HG03159 (cell line): Measurements from ENCODE around the gene AMN1.

Experiments used
- ATAC-seq: cut with Tn5 transposase; IDR thresholded peaks from one replicate; pipeline ENCODE4 v1.9.1; 2021; ENCODE audit warnings: mild to moderate bottlenecking, moderate library complexity; ENCODE audit not compliant: unreplicated experiment

AMN1 gene

DNA sequence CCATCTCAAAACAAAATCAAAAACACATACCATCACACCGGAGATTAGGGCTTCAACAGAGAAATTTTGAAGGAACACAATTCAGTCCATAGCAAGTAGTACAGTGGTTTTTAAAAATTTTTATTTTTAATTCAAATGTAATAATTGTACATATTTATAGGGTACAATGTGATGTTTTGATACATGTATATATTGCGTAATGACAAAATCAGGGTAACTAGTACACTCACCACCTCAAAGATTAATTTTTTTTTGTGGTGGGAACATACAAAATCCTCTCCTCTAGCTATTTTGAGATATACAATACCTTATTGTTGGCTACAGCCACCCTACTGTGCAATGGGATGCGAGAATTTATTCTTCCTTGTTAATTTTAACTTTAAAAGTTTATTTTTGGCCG lies 95.4 kb downstream of the AMN1 start:
- ATAC-seq, result no peak

DNA sequence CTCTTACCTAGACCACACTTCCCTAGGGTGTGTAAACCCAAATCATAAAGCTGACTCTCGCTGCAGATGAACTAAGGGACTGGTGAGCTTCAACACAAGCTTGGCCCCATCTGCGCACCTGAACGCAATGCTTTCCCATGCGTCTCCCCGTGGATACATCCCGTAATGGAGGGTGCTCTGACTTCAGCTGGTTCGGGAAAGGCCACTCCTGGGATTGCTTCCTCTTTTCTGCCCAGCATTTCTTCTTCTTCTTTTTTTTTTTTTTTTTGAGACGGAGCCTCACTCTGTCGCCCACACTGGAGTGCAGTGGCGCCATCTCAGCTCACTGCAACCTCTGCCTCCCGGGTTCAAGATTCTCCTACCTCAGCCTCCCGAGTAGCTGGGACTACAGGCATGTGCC lies 97.0 kb downstream of the AMN1 start:
- no peak for ATAC-seq

DNA sequence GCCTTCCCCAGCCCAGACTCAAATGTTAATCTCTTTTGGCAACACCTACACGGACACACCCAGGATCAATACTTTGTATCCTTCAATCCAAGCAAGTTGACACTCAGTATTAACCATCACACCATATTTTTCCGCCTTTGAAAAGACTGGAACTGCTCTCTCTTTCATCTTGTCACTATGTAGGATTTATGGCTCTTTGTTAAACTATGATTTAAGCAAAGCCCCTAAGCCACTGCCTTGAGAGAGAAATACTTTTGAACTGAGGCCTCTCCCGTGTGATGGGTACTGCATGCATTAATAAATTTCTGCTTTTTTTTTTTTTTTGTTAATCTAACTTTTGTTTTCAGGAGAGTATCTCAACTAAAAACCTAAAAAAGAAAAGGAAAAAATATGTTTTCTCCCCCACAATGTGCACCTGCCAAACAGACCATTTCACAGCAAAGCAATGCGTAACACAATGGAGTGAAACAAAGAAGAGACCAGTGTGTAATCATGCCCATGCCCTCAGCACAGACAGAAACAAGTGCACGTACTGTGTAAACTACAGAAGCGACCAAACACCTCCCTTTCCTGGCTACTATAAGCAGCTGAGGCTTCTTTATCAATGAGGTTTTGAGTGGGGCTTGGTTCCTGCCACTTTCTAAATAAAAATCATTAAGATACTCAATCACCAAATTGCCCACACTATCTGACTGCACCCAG lies 97.6 kb downstream of the AMN1 start:
- ATAC-seq, result no peak

DNA sequence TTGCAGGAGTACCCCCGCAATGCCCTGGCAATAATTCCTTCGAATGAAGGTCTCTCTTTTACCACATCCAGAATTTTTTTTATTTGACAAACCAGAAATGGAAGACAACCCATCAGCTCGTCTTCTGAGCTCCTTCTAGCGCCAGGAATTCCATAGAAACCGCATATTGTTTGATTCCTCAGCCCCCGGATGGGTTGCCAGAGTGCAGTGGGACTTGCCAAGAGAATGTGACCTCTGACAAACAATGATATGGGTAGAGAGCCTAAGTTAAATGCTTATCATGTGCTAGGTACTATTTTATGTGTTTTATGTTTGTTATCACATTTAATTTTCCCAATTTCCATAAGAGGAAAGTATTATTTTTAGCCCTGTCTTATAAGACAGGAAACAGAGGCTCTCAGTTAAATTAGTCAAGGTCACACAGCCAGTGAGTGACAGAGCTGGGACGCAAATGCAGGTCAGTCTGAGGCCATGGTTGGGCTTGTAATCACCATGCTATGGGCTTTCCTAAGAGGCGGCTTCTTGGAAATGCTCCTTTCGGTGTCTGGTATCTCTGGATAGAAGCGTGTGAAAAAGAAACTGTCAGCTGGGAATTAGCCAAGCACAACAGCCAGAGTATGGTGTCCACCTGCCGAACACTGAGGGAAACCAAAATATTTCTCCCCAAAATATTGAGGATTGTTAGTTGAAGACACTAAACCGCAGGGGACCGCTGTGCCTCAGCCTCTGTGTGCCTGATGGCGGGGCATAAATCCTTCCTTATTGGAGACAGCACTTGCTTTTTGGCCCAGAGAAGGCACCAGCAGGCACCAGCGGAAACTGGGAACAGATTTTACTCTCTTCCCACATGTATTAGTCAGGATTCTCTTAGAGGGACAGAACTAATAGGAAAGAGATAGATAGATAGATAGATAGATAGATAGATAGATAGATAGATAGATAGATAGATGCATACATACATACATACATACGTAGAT lies 98.8 kb downstream of the AMN1 start:
- ATAC-seq, result no peak

DNA sequence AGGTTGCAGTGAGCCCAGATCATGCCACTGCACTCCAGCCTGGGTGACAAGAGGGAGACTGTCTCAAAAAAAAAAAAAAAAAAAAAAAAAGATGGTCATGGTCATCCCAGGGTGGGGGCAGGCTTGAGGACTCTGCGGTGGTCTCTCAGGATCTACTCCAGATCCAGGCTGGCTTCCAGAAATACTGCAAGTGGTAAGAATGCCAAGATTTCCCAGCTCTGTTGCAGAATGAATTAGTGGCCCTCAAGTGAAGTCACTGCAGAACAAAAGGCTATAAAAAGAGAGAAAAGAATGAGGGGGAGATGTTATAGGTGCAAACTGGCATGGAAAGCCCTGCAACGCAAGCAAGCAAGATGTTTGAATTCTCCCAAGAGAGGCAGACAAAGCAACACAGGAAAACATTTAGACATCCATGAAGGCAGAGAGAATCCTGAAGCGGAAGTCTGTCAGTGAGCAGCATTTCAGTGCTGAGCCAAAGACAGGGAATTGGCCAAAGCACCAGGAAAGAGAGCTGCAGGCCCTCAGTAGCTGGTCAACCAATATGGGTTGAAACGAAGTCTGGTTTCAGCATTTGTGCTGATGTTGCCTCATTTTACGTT lies 101.3 kb downstream of the AMN1 start:
- no peak for ATAC-seq

DNA sequence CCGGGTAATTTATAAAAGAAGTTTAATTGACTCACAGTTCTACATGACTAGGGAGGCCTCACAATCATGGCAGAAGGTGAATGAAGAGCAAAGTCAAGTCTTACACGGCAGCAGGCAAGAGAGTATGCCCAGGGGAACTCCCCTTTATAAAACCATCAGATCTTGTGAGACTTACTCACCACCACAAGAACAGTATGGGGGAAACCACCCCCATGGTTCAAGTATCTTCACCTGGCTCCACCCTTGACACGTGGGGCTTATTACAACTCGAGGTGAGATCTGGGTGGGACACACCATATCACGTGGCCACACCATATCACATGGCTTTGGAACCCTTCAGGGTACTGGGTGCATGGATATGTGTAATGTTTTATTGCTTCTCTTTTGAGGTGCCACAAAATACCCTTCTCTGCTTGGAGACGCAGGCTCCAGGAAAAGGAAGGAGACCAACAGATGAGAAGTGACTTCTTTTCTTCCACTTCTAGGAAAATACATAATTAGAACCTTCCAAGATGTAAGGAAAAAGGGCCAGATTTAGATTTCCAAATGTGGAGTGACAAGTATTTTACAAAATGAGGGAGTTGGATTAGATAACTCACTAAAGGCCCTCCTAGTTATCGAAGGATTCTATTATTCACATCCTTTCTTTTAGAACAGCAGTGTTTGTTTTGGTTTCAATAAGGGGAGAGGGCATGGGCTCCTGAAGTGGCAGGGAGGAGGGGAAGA lies 102.4 kb downstream of the AMN1 start:
- no peak for ATAC-seq

DNA sequence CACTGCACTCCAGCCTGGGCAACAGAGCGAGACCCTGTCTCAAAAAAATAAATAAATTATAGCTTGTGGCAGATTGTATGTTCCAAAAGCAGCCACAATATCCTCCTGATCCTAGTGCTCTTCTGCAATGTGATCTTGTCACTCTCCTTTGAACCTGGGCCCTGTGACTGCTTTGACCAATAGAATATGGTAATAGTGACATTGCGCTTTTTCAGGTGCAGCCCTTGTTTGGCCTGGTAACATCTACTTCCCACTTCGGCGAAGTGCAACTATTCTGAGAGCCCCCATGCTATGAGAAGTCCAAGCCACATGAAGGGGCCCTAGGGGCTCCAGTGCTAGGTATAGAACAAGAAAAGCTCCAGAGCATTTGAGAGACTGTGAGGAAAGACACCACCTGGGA lies 106.8 kb downstream of the AMN1 start:
- no peak for ATAC-seq
